HG03469 (cell line): ENCODE results near the gene NIT1.

Experiments
- ATAC-seq: cut with Tn5 transposase; IDR thresholded peaks from one replicate; pipeline ENCODE4 v1.9.1; 2021; ENCODE audit warnings: mild to moderate bottlenecking, moderate library complexity, moderate number of reproducible peaks; ENCODE audit not compliant: unreplicated experiment

The NIT1 gene

DNA sequence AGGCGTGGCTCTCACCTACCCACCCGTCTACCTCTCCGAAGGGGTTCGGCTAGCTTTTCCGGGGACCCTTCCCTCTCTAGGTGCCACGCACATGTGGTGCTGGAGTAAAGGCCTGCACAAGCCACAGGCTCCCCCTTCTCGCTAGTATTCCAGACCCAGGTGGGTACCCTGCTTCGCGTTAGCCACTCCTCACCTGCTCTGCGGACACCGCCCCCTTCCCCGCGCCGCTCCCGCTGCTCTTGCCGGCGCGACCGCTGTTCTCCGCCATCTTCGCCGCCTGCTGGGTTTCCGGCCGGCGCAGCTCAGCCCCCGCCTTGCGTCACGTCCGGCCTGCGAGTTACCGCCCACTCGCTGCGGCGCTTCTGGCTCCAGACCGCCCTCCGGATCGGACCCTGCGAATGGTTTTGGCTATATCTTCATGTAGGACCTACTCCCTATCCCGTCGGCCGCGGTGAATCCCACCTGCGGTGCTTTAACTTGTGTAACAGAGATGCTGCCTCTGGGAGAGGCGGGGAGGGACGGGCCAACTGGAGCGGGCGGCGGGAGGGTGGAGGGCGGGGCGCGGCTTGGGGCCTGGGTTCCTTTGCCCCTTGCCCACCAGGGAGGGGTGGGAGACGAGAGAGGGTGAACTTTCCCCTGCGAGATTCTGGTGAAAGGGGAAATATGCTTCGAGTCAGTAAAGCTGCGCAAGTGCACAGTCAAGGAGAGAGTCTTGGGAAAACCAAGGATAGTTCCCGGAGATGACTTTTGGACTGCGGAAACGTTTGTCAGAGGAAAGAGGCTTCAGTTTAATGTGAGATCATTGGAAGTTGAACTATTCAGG lies at the start of gene NIT1, which contains the start of gene PFDN2:
TSS of gene NIT1 (plus strand) at position 347 of the 823 bp plus-strand sequence. CDS start at position 419, 72 bp downstream.
TSS of gene PFDN2 (minus strand) at position 279 of the 823 bp plus-strand sequence. CDS start at position 268, 11 bp downstream.
- peak; percentile 53 for ATAC-seq

- no peak for ATAC-seq
Measured at GRCh38 chr1:161068306-161069234, 49.3 kb upstream of the NIT1 start.

GRCh38 chr1:161069241-161069640 lies 48.7 kb upstream of the NIT1 start:
- no peak for ATAC-seq

DNA sequence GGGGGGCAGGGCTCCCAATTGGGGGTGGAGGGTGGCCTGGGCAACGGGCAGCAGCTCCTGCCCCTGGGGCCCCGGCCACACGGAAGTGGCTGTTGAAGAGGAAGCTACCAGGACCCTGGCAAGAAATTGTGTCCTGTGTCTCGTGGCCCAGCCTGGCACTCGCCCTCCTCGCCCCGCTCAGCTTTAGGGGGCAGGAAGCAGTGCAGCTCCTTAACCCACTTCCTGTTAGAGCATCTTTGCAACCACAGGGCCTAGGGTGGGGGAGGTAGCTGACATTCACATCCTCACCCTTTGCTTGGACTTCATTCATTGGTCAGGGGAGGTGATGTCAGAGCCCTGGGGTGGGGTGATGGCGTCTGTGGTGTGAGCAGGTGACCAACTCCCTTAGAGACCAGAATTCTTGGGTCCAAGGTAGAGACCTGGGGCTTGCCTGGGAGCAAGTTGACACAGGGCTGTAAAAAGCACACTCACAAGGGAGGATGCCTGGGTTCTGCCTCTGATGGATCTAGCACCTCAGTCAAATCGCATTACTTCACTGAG lies 48.1 kb upstream of the NIT1 start, which contains the start of gene ARHGAP30:
TSS of gene ARHGAP30 (minus strand) at position 161 of the 540 bp plus-strand sequence. CDS start 267 bp downstream, outside the sequence.
- ATAC-seq = peak; percentile 68

- ATAC-seq = no peak
Measured at GRCh38 chr1:161070761-161071160, 47.1 kb upstream of the NIT1 start.

DNA sequence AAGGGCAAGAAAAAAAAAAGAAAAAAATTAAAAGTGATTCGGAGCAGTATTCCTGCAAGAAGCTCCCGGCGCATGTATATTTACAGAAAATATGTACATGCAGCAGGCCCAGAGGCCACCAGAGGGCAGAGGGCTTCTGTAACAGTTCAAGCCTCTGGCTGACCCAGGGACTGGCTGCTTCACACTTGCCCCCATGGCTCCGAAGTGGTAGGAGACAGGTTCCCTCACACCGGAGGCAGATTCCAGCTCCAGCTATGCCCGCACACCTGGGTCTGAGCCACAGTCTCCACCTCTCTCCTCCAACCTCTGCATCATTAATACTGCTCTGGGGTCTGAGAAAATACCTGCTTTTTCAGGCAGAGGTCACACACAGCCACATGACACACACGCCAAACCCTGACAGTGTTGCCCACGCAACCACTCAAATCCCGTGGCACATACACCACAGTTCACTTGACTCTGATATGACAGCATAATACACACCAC lies 46.0 kb upstream of the NIT1 start:
- ATAC-seq = no peak

GRCh38 chr1:161072751-161073449 lies 45.0 kb upstream of the NIT1 start:
- no peak for ATAC-seq

- no peak for ATAC-seq
Measured at GRCh38 chr1:161073474-161074121, 44.3 kb upstream of the NIT1 start.

DNA sequence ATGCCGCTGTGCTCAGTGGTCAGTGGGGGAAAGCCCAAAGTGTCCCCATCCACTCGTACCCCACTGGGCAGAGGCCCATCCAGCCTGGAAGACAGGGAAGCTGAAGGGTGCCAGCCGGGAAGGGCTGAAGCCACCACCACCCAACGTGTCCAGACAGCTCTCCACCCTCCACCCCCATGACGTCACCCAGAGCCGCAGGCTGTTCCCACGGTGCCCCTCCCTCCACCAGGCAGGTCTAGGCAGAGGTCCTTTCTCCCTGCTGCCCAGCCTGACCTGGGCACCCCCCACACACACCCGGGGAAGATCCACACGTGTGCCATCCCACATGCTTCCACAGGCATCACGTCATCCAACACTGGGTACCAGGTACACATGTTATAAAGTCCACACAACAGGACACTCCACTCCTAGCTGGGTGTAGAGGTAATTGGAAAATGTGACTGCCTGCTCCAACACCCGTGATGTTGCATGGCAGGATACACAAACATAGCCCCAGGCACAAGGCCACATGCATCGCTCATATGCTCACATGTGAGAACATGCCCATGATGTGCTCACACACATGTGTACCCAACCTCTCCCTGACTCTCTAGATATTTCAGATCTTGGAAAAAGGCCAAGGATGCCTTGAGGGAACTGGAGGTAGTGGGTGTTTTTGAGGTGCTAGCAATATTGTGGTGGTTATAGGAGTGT lies 43.1 kb upstream of the NIT1 start:
- ATAC-seq = no peak

GRCh38 chr1:161076410-161076809 lies 41.5 kb upstream of the NIT1 start:
- ATAC-seq = no peak

DNA sequence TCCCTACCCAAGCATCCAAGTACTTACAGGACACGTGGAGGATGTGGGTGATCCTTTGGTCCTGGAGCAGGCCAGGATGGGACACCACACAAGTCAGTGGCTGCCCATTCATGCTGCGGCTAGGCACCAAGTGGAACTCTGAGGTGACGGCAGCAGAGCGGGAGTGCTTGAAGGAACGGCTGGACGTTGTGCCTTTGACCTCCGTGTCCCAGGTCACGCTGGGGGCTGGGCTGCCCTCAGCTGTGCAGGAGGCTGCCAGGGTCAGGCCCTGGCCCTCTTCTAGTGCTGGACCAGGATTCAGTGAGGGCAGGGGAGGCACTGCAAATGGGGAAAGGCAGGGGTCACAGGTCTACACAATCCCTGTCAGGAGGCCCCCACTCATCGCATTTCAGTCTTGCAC lies 40.5 kb upstream of the NIT1 start:
- no peak for ATAC-seq

DNA sequence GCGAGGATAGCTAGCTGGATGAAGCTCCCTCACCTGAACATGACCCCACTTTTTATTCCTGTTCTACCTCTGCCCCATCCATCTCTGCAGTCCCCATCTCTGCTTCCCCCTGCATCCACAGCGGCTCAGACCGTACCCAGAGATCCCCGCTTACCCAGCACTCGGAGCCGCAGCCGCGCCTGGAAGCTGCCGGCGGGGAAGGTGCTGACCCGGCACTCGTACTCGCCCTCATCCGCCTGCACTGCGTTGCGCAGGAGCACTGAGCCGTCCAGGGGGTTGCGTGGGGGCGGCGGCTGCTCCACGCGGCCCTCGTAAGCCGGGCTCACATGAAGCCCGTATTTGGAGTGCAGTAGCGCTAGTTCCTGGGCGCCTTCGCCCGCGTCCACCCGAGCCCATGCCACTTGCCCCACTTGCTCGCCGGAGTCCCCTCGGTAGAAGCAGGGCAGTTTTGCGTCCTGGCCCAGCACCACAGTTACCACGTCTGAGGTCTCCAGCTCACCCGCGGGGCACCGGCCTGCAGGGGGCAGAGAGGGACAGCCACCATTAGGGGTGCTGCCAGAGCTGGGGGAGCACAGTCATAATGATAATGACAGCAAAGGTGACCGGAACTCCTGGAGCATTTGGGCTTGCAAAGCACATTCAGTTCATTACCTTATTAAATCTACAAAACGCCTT lies 38.3 kb upstream of the NIT1 start:
- ATAC-seq = no peak

DNA sequence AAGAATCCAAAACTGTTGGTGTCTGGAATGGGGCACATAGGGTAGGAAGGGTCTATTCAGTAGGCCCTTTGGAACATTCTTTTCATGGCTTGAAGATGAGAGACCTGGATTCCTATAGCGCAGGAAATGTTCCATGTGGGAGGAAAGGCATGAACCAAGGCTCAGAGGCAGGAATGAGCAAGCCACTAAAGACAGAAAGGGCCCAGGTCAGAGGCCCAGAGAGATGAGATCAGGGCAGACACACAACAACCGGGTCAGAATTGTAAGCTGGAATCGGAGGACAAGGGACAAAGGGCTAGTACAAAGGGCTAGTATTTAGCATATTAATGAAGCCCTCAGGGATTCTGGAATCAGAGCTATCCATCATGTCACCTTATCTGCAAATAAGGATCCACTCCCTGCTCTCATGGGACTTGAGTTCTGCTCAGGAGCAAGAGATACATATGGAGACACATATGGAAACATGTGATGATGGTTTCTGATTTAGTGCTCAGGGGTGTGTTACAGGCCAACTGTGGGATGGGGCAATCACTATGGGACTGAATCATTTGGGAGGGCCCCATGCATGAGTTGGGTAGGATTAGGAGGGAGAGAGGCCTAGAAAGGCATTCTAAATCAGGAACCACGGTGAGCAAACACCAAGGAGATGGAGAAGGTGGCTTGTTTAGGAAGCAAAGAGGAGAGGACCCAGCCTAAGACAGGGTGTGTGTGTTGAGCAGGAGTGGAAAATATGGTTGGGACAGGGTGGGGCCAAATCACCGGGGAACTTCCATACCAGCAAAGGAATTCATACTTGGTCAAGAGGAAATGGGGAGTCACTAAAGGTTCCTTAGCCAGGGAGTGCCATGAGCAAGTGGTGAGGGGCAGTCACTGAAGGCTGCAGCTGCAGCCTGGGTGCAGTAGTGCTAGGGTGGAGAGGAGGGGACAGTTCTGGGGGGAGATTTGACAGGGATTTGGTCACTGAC lies 37.2 kb upstream of the NIT1 start:
- ATAC-seq = no peak

DNA sequence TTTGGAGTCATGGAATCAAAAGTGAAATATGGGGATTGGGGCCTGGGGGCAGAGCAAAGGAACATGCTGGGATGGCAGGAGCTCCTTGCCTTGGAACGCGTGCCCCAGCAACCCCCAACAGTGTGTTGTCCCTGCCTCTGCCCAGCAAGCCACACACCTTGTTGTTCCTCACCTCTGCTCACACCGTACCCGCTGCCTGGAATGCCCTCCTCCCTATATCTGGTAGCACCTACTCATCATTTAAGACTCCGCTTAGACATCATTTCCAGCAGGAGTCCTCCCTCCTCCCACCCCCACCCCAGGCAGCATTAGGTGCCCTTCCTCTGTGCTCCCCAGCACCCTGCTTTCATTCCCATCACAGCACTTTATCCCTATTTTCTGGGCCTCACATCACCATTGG lies 36.4 kb upstream of the NIT1 start:
- ATAC-seq = no peak

DNA sequence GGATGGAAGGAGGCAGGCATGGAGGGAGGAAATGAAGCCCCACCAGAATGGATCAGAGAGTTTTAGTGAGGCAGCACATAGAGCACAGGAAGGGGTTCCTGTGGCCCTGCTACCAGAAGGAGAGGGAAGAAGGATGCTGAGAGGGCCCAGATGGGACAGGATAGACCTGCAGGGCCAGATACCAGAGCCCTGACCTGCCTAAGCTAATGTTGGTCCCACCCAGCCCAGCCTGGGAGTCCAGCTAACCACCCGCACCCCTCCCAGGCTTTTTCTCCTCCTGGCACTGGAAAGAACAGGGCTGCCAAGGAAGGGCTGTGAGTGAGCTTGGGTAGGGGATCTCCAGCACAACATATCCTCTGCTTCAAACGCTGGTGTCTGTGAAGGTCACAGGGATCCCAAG lies 35.4 kb upstream of the NIT1 start:
- ATAC-seq = no peak

DNA sequence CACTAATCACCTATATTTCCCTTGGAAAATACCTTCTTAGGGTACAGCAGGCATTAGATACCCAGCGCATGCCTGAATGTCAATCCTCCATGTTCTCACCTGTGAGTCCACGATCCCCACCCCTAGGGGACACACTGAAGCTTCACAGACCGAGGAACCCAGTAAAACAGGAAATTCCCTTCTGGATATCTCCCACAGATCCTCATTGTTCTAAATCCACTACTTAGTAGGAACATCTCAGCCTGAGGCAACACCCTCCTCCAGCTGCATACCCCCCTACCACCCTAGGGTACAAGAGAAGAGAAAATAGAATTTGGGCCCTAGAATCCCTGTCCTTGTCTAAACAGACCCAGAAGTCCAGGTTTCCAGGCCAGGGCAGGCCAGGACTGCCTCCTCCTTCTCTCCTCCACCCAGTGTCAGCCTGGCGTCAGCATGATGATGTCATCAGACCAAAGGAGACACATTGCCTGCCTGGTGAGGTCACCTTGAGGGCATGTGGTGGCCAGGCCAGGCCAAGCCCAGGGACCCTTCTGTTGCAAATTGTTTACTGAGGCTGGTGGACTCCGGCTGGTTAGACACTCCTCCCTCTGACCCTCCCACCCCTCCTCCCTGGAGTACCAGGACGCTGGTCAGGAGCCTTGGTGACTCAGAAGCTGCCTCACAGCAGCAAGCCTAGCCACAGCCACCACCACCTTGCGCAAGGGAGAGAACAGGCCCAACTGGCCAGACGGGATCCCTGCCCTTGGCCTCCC lies 34.7 kb upstream of the NIT1 start:
- no peak for ATAC-seq
